ENCODE data around the gene CDC20B.
A peak's percentile ranks its signal among the peaks of the same experiment; 100 is the strongest.

DNA sequence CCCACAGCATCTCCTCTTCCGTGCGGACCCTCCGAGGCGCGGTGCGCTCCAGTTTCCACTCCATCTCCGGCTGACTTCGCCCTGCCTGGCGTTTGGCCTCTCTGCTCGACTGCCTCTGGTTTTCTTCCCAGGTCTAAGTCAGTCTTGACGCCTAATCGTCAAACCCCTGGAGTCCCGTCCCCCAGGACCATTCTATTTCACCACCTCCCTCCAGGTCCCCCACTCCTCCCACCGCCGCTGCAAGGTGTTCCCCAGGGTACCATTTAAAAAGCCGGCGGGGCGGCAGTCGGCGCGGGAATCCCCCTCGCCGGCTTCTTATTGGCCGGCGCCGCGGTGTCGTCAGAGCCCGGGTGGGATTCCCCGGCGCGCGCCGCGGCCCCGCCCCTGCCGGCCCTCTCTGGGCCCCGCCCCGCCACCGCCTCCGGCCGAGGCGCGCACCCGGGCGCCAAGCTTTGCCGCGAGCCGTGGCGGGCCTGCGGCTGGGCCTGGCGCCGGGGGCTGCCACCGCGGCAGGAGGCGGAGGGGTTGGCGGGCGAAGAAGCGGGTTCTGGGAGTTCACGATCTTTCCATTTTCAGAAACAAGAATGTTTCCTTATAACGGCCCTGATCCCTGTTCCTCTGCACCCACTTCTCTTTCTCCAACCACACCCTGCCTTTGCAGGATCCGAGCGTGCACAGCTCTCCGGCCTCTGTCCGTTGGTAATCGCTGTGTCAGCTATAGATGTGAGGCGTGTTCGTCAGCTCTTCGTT lies at the start of gene CDC20B:
- TF ChIP-seq ASH2L (IDR thresholded peaks at IDR 0.05; ENCODE audit: low read length) (peak; percentile 26), TBP (IDR thresholded peaks at IDR 0.05; ENCODE audit: low read depth, low read length) (no peak), ATF2 (IDR thresholded peaks at IDR 0.05; ENCODE audit: low read length) (no peak), POLR2AphosphoS5 (IDR thresholded peaks at IDR 0.05; ENCODE audit: low read depth, low read length) (no peak)

Data from H1 (cell line).